K562 (cell line): ENCODE data around the gene TCF12. TPM values are rescaled to one million over a fixed set of nuclear protein-coding genes. Genes with fewer than 3 reads are reported as not detected.

Experiments used
- ATAC-seq: fragments of 200-7000 bp; cut with Tn5 transposase; 3 replicates; pipeline ENCODE4 v1.9.1; 2020; ENCODE audit warnings: moderate library complexity
- BruUV-seq: library from RNA; stranded (reverse); fragments of 400-500 nt; replicated peaks from 2 replicates; lab custom pipeline; 2021; lab: Mats Ljungman, UMichigan
- CTCF ChIA-PET: fragments of 300-600 bp; formaldehyde crosslinking; extraction: SDS; loops from one replicate; lab custom pipeline; 2021; ENCODE audit warnings: low intra/inter-chr PET ratio; lab: Yijun Ruan, JAX
- POLR2A ChIA-PET: fragments of 300-600, 350-650 bp; sonication (Branson Sonifier 250); formaldehyde crosslinking; extraction: SDS; loops from one replicate; lab custom pipeline; 2021; ENCODE audit warnings: antibody characterized with exemption, inconsistent platforms; lab: Yijun Ruan, JAX
- DNase-seq, 4 experiments: peaks; one replicate each; pipeline versions ENCODE4 v3.0.0 to v3.0.0-alpha.2; 2011 to 2018; ENCODE audit warnings: low spot score in 3 of 4, mixed read lengths in 3 of 4; ENCODE audit errors: extremely low read depth in 1 of 4
- FAIRE-seq: peaks from 2 replicates; lab custom pipeline; 2011; peaks lifted over from hg19 to GRCh38; lab: Jason Lieb, UNC
- H2AFZ ChIP-seq: 2 replicates; pipeline ENCODE4 v1.6.0; 2011; ENCODE audit warnings: low read depth, low read length, control low read depth, inconsistent platforms
- H3K27ac ChIP-seq: fragments of 200-600 bp; 3 replicates; pipeline ENCODE4 v1.8.0; 2011; ENCODE audit warnings: low read depth, mild to moderate bottlenecking, control low read depth, inconsistent platforms, low read length, moderate library complexity, mixed read lengths; ENCODE audit errors: extremely low read depth
- H3K27me3 ChIP-seq, 2 experiments: fragments of 300-600 bp in 1 of 2; 2 replicates in 1 of 2; 3 replicates in 1 of 2; pipeline versions ENCODE4 v1.6.0 to v1.8.0; 2011; ENCODE audit warnings: inconsistent platforms in 2 of 2, low read length in 2 of 2, mild to moderate bottlenecking in 1 of 2, mixed read lengths in 1 of 2, moderate library complexity in 1 of 2; ENCODE audit not compliant: control insufficient read depth in 2 of 2, insufficient read depth in 2 of 2
- H3K36me3 ChIP-seq: fragments of 300-600 bp; 3 replicates; pipeline ENCODE4 v1.8.0; 2011; ENCODE audit warnings: mild to moderate bottlenecking, low read length, inconsistent platforms; ENCODE audit not compliant: control insufficient read depth, insufficient read depth
- H3K4me1 ChIP-seq, 2 experiments: fragments of 200-600 bp in 1 of 2; replicated peaks in 1 of 2; 2 replicates in 1 of 2; 3 replicates in 1 of 2; pipeline versions ENCODE4 v1.5.1 to v1.8.0; 2011; ENCODE audit warnings: inconsistent platforms in 2 of 2, low read length in 2 of 2, mild to moderate bottlenecking in 1 of 2, mixed read lengths in 1 of 2, moderate library complexity in 1 of 2; ENCODE audit not compliant: control insufficient read depth in 2 of 2, insufficient read depth in 2 of 2
- H3K4me2 ChIP-seq: 2 replicates; pipeline ENCODE4 v1.6.1; 2011; ENCODE audit warnings: low read length, control low read depth, inconsistent platforms, mixed read lengths; ENCODE audit not compliant: insufficient read depth
- H3K4me3 ChIP-seq: fragments of 200-600 bp; sonication (generic), shearing (Covaris generic); 2 replicates; pipeline ENCODE4 v1.5.1; 2016; ENCODE audit warnings: control low read depth, inconsistent platforms
- H3K79me2 ChIP-seq: fragments of 200-600 bp; 3 replicates; pipeline ENCODE4 v1.8.0; 2011; ENCODE audit warnings: low read length, inconsistent platforms; ENCODE audit not compliant: control insufficient read depth, insufficient read depth
- H3K9ac ChIP-seq, 2 experiments: 2 replicates each; pipeline versions ENCODE4 v1.6.0 to v1.6.1; 2011; ENCODE audit warnings: low read depth in 2 of 2, low read length in 2 of 2, control low read depth in 1 of 2, inconsistent platforms in 1 of 2, mild to moderate bottlenecking in 1 of 2, mixed read lengths in 1 of 2; ENCODE audit not compliant: insufficient read depth in 1 of 2
- H3K9me1 ChIP-seq: one replicate; pipeline ENCODE4 v1.6.0; 2011; ENCODE audit warnings: inconsistent platforms, mild to moderate bottlenecking, low read length, moderate library complexity; ENCODE audit not compliant: control insufficient read depth, insufficient read depth
- H3K9me3 ChIP-seq: replicated peaks from 2 replicates; pipeline ENCODE4 v1.5.1; 2011; ENCODE audit warnings: low read depth, low read length, inconsistent platforms; ENCODE audit not compliant: control insufficient read depth, insufficient read depth
- H4K20me1 ChIP-seq: replicated peaks from 2 replicates; pipeline ENCODE4 v1.6.1; 2011; ENCODE audit warnings: low read length, inconsistent platforms, mixed read lengths; ENCODE audit not compliant: control insufficient read depth, insufficient read depth
- NKRF ChIP-seq: fragments of 450-650 bp; IDR thresholded peaks from 2 replicates; pipeline ENCODE4 v1.6.1; 2016; ENCODE audit warnings: borderline replicate concordance
- TARDBP ChIP-seq: fragments of 450-650 bp; IDR thresholded peaks from 2 replicates; pipeline ENCODE4 v1.6.1; 2016
- ZNF121 ChIP-seq: sonication (generic); formaldehyde crosslinking; conservative IDR thresholded peaks from 2 replicates; pipeline ENCODE4 v1.8.0; 2022; ENCODE audit warnings: missing genetic modification reagents
- ZNF408 ChIP-seq: fragments of 250-450 bp; sonication (Bioruptor Pico); IDR thresholded peaks from 2 replicates; pipeline ENCODE4 v1.4.0; 2020; ENCODE audit warnings: low read depth, mild to moderate bottlenecking, moderate library complexity
- ZNF57 ChIP-seq: fragments of 450-650 bp; formaldehyde crosslinking; IDR thresholded peaks from 2 replicates; pipeline ENCODE4 v1.4.0; 2020; ENCODE audit warnings: mild to moderate bottlenecking, moderate library complexity
- WGBS: fragments of 100-300 bp; shearing (Covaris generic); methylation state at CpG from one replicate; pipeline ENCODE4 v1.1.6; 2016; ENCODE audit warnings: low coverage, mixed read lengths; ENCODE audit not compliant: insufficient coverage; ENCODE audit errors: missing lambda C conversion rate; 5-methylcytosine and 5-hydroxymethylcytosine counted together
- in situ Hi-C: fragments of 300-500 bp; cut with MboI; formaldehyde crosslinking; loops from 4 replicates; pipeline ENCODE4 v1.15.0; 2018; ENCODE audit warnings: inconsistent platforms, mixed read lengths
- intact Hi-C: fragments of 100-400 bp; cut with micrococcal nuclease; formaldehyde crosslinking; loops from 2 replicates; pipeline ENCODE4 v1.14.2; 2022
- polyA plus RNA-seq, 8 experiments: library from polyadenylated mRNA; depleted of rRNA in 4 of 8; stranded (reverse) in 5 of 8; unstranded in 3 of 8; fragments of >200 nt; fragmentation: Nextera tagmentation in 2 of 8; fragmentation: Illumina TruSeq in 1 of 8; extraction: Ambion mirVana in 2 of 8; extraction: Trizol in 1 of 8; gene quantifications; 2 replicates each; pipeline versions ENCODE4 v1.2.1 to v1.2.3, GENCODE V29; 2011 to 2014; ENCODE audit warnings: inconsistent platforms in 1 of 8, missing spikeins in 1 of 8
- total RNA-seq, 7 experiments: library from RNA; depleted of rRNA in 6 of 7; stranded (reverse); fragments of >200 nt in 6 of 7; fragmentation: Illumina TruSeq in 2 of 7; extraction: Trizol in 2 of 7; gene quantifications; 2 replicates each; pipeline versions ENCODE4 v1.2.1 to v1.2.3, GENCODE V29; 2011 to 2021; ENCODE audit warnings: low replicate concordance in 1 of 7
- TF ChIP-seq, protein P1 (sequence below): sonication (generic); formaldehyde crosslinking; IDR thresholded peaks from 2 replicates; pipeline ENCODE4 v1.8.0; 2023; ENCODE audit warnings: missing genetic modification reagents, mild to moderate bottlenecking, borderline replicate concordance

TCF12 gene
- total and polyA plus RNA-seq, 9 of the 15 experiments (the other 6 are each of a cell fraction or from before 2014, with no cell fraction given) = 10.5 to 132 (median 52.9) TPM

GRCh38 chr15:57086857-57087427 lies 168.5 kb downstream of the TCF12 start:
- ATAC-seq = no peak
- in situ Hi-C loops (no loop called here), intact Hi-C loops (no loop called here)
- TF ChIP-seq ZNF57 (CRISPR knock-in tag) = no peak
- TF ChIP-seq ZNF121 = peak; percentile 72; the same call in 1 of the 2 replicates
- TF ChIP-seq, protein P1, sequence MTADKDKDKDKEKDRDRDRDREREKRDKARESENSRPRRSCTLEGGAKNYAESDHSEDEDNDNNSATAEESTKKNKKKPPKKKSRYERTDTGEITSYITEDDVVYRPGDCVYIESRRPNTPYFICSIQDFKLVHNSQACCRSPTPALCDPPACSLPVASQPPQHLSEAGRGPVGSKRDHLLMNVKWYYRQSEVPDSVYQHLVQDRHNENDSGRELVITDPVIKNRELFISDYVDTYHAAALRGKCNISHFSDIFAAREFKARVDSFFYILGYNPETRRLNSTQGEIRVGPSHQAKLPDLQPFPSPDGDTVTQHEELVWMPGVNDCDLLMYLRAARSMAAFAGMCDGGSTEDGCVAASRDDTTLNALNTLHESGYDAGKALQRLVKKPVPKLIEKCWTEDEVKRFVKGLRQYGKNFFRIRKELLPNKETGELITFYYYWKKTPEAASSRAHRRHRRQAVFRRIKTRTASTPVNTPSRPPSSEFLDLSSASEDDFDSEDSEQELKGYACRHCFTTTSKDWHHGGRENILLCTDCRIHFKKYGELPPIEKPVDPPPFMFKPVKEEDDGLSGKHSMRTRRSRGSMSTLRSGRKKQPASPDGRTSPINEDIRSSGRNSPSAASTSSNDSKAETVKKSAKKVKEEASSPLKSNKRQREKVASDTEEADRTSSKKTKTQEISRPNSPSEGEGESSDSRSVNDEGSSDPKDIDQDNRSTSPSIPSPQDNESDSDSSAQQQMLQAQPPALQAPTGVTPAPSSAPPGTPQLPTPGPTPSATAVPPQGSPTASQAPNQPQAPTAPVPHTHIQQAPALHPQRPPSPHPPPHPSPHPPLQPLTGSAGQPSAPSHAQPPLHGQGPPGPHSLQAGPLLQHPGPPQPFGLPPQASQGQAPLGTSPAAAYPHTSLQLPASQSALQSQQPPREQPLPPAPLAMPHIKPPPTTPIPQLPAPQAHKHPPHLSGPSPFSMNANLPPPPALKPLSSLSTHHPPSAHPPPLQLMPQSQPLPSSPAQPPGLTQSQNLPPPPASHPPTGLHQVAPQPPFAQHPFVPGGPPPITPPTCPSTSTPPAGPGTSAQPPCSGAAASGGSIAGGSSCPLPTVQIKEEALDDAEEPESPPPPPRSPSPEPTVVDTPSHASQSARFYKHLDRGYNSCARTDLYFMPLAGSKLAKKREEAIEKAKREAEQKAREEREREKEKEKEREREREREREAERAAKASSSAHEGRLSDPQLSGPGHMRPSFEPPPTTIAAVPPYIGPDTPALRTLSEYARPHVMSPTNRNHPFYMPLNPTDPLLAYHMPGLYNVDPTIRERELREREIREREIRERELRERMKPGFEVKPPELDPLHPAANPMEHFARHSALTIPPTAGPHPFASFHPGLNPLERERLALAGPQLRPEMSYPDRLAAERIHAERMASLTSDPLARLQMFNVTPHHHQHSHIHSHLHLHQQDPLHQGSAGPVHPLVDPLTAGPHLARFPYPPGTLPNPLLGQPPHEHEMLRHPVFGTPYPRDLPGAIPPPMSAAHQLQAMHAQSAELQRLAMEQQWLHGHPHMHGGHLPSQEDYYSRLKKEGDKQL (CRISPR knock-in tag) = no peak
- no peak for TF ChIP-seq ZNF408 (CRISPR knock-in tag)
- TF ChIP-seq TARDBP = no peak
- no peak for TF ChIP-seq NKRF
- H3K27me3 ChIP-seq = no peaks in the 10 kb centered on the region
- H3K9me1 ChIP-seq = no peaks in the 10 kb centered on the region
- H3K9ac ChIP-seq = no peak overlapping the region
- peaks cover 5% of the 10 kb centered on the region for H3K36me3 ChIP-seq
- WGBS = 83% methylated on average over 4 of the region's 4 CpGs
- BruUV-seq = no TSS peak
- H3K9me3 ChIP-seq = no peaks in the 10 kb centered on the region
- POLR2A ChIA-PET = no interaction called here
- no peak overlapping the region for H3K4me2 ChIP-seq
- CTCF ChIA-PET = no interaction called here
- no peak for FAIRE-seq
- peaks cover 24% of the 10 kb centered on the region for H3K79me2 ChIP-seq
- DNase-seq = no peak
- no peak overlapping the region for H3K27ac ChIP-seq
- no peaks in the 10 kb centered on the region for H4K20me1 ChIP-seq
- H3K4me3 ChIP-seq = no peak overlapping the region
- peaks cover 4 to 10% of the 10 kb centered on the region in 2 experiments; a peak in 3 of 5 replicates for H3K4me1 ChIP-seq
- no peak overlapping the region for H2AFZ ChIP-seq
